Adrenal gland (tissue), 12 donors: ENCODE measurements around the gene PARVA. TPM values are rescaled to one million over a fixed set of nuclear protein-coding genes. Genes with fewer than 3 reads are reported as not detected.

Experiments used
- DNase-seq, 7 donors: peaks; one replicate each; pipeline ENCODE4 v3.0.0-alpha.2; 2019 to 2020
- H3K27ac ChIP-seq, 5 donors: fragments of 200-600 bp; sonication (generic) in 4 of 5; 1 replicate in 3 of 5; 2 replicates in 2 of 5; pipeline versions ENCODE4 v1.5.1 to v1.8.0; 2016 to 2020; ENCODE audit warnings: mild to moderate bottlenecking in 1 of 5
- H3K27me3 ChIP-seq: fragments of 200-600 bp; 2 replicates; pipeline ENCODE4 v1.8.0; 2021
- H3K36me3 ChIP-seq, 2 donors: fragments of 200-600 bp; replicated peaks in 1 of 2; 1 replicate in 1 of 2; 2 replicates in 1 of 2; pipeline versions ENCODE4 v1.5.1 to v1.8.0; 2018 to 2022
- H3K4me1 ChIP-seq, 2 donors: fragments of 200-600 bp; replicated peaks in 1 of 2; 1 replicate in 1 of 2; 2 replicates in 1 of 2; pipeline versions ENCODE4 v1.5.1 to v1.8.0; 2018 to 2021
- H3K4me3 ChIP-seq, 4 donors: fragments of 200-600 bp; sonication (generic) in 3 of 4; one replicate each; pipeline ENCODE4 v1.5.1; 2016 to 2018
- H3K9me3 ChIP-seq, 3 donors: fragments of 200-600 bp; sonication (generic) in 1 of 3; replicated peaks in 1 of 3; 1 replicate in 2 of 3; 2 replicates in 1 of 3; pipeline versions ENCODE4 v1.5.1 to v1.8.0; 2016 to 2021
- POLR2A ChIP-seq, 2 donors: fragments of 450-650 bp; IDR thresholded peaks; one replicate each; pipeline ENCODE4 v1.6.1; 2017; ENCODE audit warnings: antibody characterized with exemption in 2 of 2, mild to moderate bottlenecking in 2 of 2, moderate library complexity in 1 of 2
- WGBS, 4 donors: extraction: QIAGEN DNeasy Blood & Tissue Kit in 2 of 4; methylation state at CpG; one replicate each; pipeline versions ENCODE4 v1.1.5 to v1.1.7; 2013 to 2017; 5-methylcytosine and 5-hydroxymethylcytosine counted together
- intact Hi-C, 2 donors: fragments of 100-400 bp; cut with DNase I; formaldehyde crosslinking; loops; one replicate each; pipeline versions ENCODE4 v1.14.1 to v1.15.0; 2022 to 2023
- polyA plus RNA-seq, 3 donors: library from polyadenylated mRNA; stranded (reverse); fragments of 200-250 nt in 2 of 3; fragments of 350-450 nt in 1 of 3; fragmentation: Illumina TruSeq in 1 of 3; extraction: RNeasy Lipid Tissue Mini Kit (QIAGEN cat#74804) in 1 of 3; gene quantifications; one replicate each; pipeline ENCODE4 v1.2.3, GENCODE V29; 2013 to 2014
- total RNA-seq, 9 donors: library from RNA; depleted of rRNA in 4 of 9; stranded (reverse); fragments of >200 nt in 4 of 9; fragments of 120-200 nt in 1 of 9; fragmentation: NEBNext Ultra II Directional in 1 of 9; extraction: Animal tissue kit (Norgen Biotek cat#: 25700) in 1 of 9; gene quantifications; one replicate each; pipeline versions ENCODE4 v1.1.0 to v1.2.4, GENCODE V29; 2013 to 2023
- TF ChIP-seq, protein P1 (sequence below), 6 experiments: fragments of 450-650 bp in 4 of 6; fragments of 200-600 bp in 2 of 6; sonication (generic) in 1 of 6; IDR thresholded peaks; 1 replicate in 5 of 6; 2 replicates in 1 of 6; pipeline versions ENCODE4 v1.5.1 to v1.8.0; 2016 to 2021; ENCODE audit warnings: antibody characterized with exemption in 6 of 6, mild to moderate bottlenecking in 2 of 6, moderate library complexity in 1 of 6
- donor health status: healthy with polysubstance abuse.
- donor health status: Bipolar disorder and iron deficiency.
- donor health status: DM: yes; HTN: yes; CAD: no.
- donor health status: DM: no; HTN: no; CAD: no.
- donor health status: DM: no; HTN: no; CAD: no.
- donor health status: DM: yes; HTN: yes; CAD: no.

PARVA gene
- total and polyA plus RNA-seq, 12 donors, result 13.0 to 58.9 (median 31.4) TPM

DNA sequence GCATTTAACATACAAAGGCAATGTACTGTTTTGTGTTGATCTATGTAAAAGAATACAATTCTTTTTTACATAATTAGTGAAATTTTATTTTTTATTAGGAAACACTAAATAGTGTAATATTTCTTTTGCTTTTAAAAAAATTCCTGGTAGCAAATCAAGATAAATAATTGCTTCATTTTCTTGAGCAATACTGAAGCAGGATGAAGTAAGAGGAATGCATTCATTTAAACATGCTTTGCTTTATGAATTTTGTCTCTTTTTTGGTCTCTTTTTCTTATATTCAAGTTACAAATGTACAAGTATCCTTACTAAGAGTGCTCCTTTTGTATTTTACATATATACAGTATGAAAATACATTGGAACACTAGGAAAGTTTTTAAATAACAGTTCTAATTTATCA is 152.4 kb downstream of the PARVA start:
- H3K27ac ChIP-seq, result no peak overlapping the region
- intact Hi-C loops, result no loop called here
- no peaks in the 10 kb centered on the region for H3K36me3 ChIP-seq
- no peak for TF ChIP-seq POLR2A (IDR thresholded peaks at IDR 0.05)
- TF ChIP-seq, protein P1, sequence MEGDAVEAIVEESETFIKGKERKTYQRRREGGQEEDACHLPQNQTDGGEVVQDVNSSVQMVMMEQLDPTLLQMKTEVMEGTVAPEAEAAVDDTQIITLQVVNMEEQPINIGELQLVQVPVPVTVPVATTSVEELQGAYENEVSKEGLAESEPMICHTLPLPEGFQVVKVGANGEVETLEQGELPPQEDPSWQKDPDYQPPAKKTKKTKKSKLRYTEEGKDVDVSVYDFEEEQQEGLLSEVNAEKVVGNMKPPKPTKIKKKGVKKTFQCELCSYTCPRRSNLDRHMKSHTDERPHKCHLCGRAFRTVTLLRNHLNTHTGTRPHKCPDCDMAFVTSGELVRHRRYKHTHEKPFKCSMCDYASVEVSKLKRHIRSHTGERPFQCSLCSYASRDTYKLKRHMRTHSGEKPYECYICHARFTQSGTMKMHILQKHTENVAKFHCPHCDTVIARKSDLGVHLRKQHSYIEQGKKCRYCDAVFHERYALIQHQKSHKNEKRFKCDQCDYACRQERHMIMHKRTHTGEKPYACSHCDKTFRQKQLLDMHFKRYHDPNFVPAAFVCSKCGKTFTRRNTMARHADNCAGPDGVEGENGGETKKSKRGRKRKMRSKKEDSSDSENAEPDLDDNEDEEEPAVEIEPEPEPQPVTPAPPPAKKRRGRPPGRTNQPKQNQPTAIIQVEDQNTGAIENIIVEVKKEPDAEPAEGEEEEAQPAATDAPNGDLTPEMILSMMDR (IDR thresholded peaks at IDR 0.05), result no peak
- H3K9me3 ChIP-seq, result no peaks in the 10 kb centered on the region
- H3K4me3 ChIP-seq, result no peak overlapping the region
- no peaks in the 10 kb centered on the region for H3K27me3 ChIP-seq
- no peak for DNase-seq
- peaks cover 0 to 12% of the 10 kb centered on the region in 2 donors for H3K4me1 ChIP-seq

DNA sequence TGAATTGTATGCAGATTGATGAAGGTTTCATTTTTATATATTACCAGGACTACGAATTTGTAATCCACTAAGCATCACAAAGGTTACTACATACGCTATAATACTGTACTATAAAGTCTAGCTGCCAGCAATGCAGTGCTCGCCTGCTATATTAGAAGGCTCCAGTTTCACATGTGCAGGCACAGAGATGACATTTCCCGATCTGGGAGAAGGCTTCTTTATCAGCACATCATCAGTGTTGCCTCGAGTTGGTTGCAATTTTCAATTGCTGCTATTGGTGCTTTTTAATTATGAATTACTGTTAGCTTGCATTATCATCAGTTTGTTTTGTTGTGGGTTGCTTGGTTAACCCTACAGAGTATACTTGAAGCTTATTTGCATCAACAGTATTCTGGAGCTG is 153.6 kb downstream of the PARVA start:
- intact Hi-C loops, result no loop called here
- Histone ChIP-seq H3K36me3 (no peaks in the 10 kb centered on the region), H3K4me1 (peaks cover 0 to 12% of the 10 kb centered on the region in 2 donors), H3K27me3 (no peaks in the 10 kb centered on the region), H3K9me3 (no peaks in the 10 kb centered on the region), H3K4me3 (no peak overlapping the region), H3K27ac (no peak overlapping the region)
- 85 to 93% (median 89%) methylated on average over 5 of the region's 5 CpGs for WGBS, 4 donors
- no peak for DNase-seq
- no peak for TF ChIP-seq POLR2A (IDR thresholded peaks at IDR 0.05)
- TF ChIP-seq, protein P1 (IDR thresholded peaks at IDR 0.05), result no peak

DNA sequence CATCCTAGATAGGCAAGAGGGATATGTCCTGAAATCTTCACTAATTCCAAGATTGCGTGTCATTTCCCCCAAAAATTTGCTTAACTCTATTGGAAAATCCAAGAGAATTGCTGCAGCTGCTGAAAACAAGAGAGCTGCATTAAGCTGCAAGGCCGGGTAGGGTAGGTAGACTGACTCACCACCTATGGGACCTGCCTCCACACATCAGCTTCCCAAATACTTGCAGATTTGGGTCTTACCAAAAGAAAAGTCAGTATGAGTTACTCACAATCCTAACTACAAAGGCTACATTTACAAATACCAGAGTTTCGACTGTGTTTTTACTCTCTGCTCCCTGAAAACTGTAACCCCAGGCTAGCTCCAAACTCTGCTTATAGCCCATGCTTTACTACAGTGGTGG is 154.3 kb downstream of the PARVA start:
- TF ChIP-seq, protein P1 (IDR thresholded peaks at IDR 0.05), result no peak
- no peak for TF ChIP-seq POLR2A (IDR thresholded peaks at IDR 0.05)
- H3K27ac ChIP-seq, result no peak overlapping the region
- no peaks in the 10 kb centered on the region for H3K36me3 ChIP-seq
- no peaks in the 10 kb centered on the region for H3K27me3 ChIP-seq
- WGBS, 4 donors, result 93 to 100% (median 96%) methylated on average over 3 of the region's 3 CpGs
- H3K4me1 ChIP-seq, result peaks cover 0 to 12% of the 10 kb centered on the region in 2 donors
- no peak for DNase-seq
- intact Hi-C loops, result no loop called here
- H3K9me3 ChIP-seq, result no peaks in the 10 kb centered on the region
- no peak overlapping the region for H3K4me3 ChIP-seq

DNA sequence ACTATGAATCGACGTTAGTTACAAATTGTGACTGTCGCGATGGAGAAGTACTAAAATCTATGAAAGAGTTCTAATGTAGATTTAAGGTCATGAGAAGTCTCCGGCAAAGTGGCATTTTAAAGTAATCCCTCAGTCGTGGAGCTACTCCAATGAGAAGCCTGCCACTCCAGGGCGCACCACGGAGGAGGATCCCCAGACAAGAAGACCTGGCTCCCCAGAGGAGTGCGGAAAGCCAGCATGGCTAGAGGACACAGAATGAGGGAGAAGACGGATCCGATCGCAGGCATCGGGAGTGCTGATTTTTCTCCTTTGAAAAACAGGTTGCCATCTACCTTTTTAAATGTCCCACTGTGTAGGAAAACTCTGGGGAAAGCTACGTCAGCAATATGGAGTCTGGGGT is 155.2 kb downstream of the PARVA start:
- TF ChIP-seq, protein P1 (IDR thresholded peaks at IDR 0.05), result no peak
- no peak for TF ChIP-seq POLR2A (IDR thresholded peaks at IDR 0.05)
- no peaks in the 10 kb centered on the region for H3K27me3 ChIP-seq
- DNase-seq, result no peak
- H3K4me1 ChIP-seq, result peaks cover 0 to 15% of the 10 kb centered on the region in 2 donors
- intact Hi-C loops, result no loop called here
- WGBS, 4 donors, result 93 to 97% (median 96%) methylated on average over 14 of the region's 14 CpGs
- no peaks in the 10 kb centered on the region for H3K9me3 ChIP-seq
- H3K27ac ChIP-seq, result no peak overlapping the region
- H3K36me3 ChIP-seq, result no peaks in the 10 kb centered on the region
- H3K4me3 ChIP-seq, result no peak overlapping the region
